GM21390 (cell line): ENCODE results near the gene XCR1.

Experiments
- ATAC-seq: cut with Tn5 transposase; IDR thresholded peaks from one replicate; pipeline ENCODE4 v1.9.1; 2021; ENCODE audit not compliant: unreplicated experiment

The XCR1 gene

GRCh38 chr3:45984331-45985312 is 42.7 kb downstream of the XCR1 start:
- ATAC-seq = no peak

DNA sequence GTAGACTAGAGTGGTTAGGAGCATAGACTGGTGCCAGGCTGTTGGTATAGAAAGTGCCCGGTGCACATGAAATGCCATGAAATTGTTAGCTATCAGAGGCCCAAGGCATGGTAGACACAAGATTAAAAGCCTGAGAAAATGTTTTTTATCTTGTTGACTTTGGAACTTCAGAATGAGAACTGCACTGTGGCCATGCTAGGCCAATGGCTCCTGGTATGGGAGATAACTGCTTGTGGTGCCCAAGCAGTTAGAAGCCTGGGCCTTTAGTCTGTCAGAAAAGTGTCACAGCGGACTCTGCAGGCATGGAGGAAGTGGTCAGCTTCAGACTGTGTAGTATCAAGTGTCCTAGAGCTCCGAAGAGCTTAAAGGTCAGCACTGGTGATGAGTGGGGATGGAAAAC is 43.5 kb downstream of the XCR1 start:
- no peak for ATAC-seq

- no peak for ATAC-seq
Observed at GRCh38 chr3:45981346-45982074, 45.8 kb downstream of the XCR1 start.

DNA sequence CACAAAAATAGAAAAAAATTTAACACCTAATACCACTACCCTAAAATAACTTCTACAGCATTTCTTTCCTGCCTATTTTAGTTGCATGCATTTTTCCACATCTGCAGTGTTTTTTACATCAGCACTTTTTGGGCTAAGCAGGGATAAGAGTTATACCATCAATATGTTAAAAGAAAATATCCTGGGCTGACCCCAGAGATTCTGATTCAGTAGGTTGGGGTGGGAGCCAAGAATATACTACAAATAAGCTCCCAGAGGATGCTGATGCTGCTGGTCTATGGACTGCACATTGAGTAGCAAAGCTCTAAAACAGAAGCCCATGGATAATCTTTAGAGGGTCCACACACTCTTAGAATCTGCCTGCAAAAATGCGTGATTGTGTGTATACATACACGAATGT is 46.5 kb downstream of the XCR1 start:
- ATAC-seq = no peak

- no peak for ATAC-seq
Observed at GRCh38 chr3:45980229-45980813, 47.0 kb downstream of the XCR1 start.

DNA sequence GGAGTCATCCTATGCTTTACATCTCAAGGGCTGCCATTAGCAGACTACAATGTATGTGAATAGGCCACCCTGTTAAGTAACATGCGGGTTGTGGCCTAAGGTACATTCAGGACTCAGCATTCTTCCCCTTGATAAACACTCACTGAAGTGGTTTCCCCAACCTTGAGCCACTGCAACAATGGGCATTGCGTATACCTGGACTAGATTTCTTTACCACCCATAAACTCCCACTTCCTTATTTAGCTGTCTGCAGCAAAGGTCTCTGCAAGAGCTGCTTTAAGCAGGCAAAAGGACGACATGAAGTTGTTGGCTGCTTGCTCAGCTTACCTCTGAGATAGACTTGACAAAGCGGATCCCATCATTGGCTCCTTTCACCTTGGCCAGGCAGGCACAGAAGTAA is 47.9 kb downstream of the XCR1 start:
- no peak for ATAC-seq

GRCh38 chr3:45978006-45978761 is 49.1 kb downstream of the XCR1 start:
- ATAC-seq = no peak

GRCh38 chr3:45976191-45977091 is 50.8 kb downstream of the XCR1 start:
- ATAC-seq = no peak

DNA sequence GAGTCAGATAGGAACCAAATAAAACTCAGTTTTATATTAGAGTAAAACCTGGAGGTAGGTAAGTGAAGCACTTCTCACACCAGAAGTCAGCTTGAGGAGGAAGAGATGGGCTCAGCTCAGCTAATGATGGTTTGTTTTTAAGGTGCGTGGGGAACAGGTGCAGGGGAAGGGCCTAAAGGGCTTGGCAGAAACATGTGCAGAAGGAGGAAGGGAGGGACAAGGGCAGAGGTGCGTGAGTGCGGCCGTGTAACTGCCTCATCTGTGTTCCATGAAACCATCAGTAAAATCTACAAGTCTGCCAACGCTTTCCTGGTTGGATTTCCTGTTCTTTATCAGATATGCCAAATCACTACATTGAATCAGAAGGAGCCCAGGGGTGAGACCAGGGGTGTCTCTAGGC is 51.6 kb downstream of the XCR1 start:
- no peak for ATAC-seq

GRCh38 chr3:45974686-45975085 is 52.6 kb downstream of the XCR1 start:
- no peak for ATAC-seq

- no peak for ATAC-seq
Observed at GRCh38 chr3:45972534-45973402, 54.5 kb downstream of the XCR1 start.

GRCh38 chr3:45969953-45970352 is 57.3 kb downstream of the XCR1 start:
- no peak for ATAC-seq

- ATAC-seq = no peak
Observed at GRCh38 chr3:45969116-45969515, 58.2 kb downstream of the XCR1 start.

- no peak for ATAC-seq
Observed at GRCh38 chr3:45968706-45969105, 58.6 kb downstream of the XCR1 start.

DNA sequence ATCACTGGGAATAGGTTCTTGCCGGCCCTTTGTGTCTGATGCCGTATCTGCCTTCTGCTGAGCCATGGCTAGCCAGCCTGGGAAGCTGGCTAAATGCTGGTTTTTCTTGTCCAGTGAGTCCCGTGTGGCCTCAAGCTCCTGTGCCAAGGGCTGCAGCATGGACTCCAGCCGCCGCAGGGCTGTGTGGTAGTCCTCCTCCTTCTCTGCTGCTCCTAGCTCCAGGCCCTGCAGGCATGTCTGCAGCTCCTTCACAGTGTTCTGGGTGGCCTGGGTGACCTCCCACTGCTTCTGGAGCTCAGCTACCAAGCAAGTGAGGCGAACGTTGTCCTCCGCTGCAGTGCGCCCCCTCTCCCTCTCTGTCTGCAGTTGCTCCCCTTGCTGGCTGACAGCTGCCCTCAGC is 59.1 kb downstream of the XCR1 start:
- ATAC-seq = no peak

GRCh38 chr3:45967724-45968123 is 59.6 kb downstream of the XCR1 start:
- ATAC-seq = no peak
